ENCODE results near the gene NECTIN2. TPM values are rescaled to one million over a fixed set of nuclear protein-coding genes. Genes with fewer than 3 reads are reported as not detected.

NECTIN2 gene
- total and polyA plus RNA-seq, 10 donors = 14.3 to 136 (median 98.6) TPM

- DNase-seq = peak; percentile 85
- Histone ChIP-seq H3K36me3 (no peaks in the 10 kb centered on the region), H3K27me3 (replicated peaks in 1 of 7) (peaks cover 0 to 40% (median 7%) of the 10 kb centered on the region in 7 donors), H3K4me3 (peak overlapping the region; percentile 56 to 79 (median 66)), H3K9me3 (no peaks in the 10 kb centered on the region), H3K4me1 (peaks cover 8 to 87% (median 66%) of the 10 kb centered on the region in 6 donors), H3K27ac (peak overlapping the region; percentile 79 to 98 (median 94))
- WGBS, 5 donors = 2 to 5% (median 3%) methylated on average over 32 to 47 of the region's 47 CpGs
- intact Hi-C loops (cut with DNase I; ENCODE audit: low total_unique reads) = no loop called here
- TF ChIP-seq POLR2A (IDR thresholded peaks at IDR 0.05) (peak in 2 of 3 donors; percentile 21 to 24), CTCF (IDR thresholded peaks at IDR 0.05 in 8 of 11, conservative IDR thresholded peaks at IDR 0.05 in 3 of 11) (no peak), POLR2AphosphoS5 (IDR thresholded peaks at IDR 0.05) (peak; percentile 56 to 75 (median 74))
Measured at GRCh38 chr19:44847144-44848035, 1.3 kb downstream of the NECTIN2 start.

- peaks cover 0 to 4% (median 0%) of the 10 kb centered on the region in 6 donors for H3K36me3 ChIP-seq
- H3K4me3 ChIP-seq = peak overlapping the region; percentile 56 to 79 (median 66)
- no peaks in the 10 kb centered on the region for H3K9me3 ChIP-seq
- intact Hi-C loops (cut with DNase I; ENCODE audit: low total_unique reads) = no loop called here
- WGBS, 5 donors = 26 to 40% (median 33%) methylated on average over 18 to 19 of the region's 19 CpGs
- H3K27me3 ChIP-seq (replicated peaks in 1 of 7) = peaks cover 0 to 40% (median 7%) of the 10 kb centered on the region in 7 donors
- no peak for DNase-seq
- peak overlapping the region; percentile 79 to 98 (median 94) for H3K27ac ChIP-seq
- H3K4me1 ChIP-seq = peaks cover 8 to 94% (median 68%) of the 10 kb centered on the region in 6 donors
- TF ChIP-seq CTCF (IDR thresholded peaks at IDR 0.05 in 8 of 11, conservative IDR thresholded peaks at IDR 0.05 in 3 of 11) (no peak), POLR2AphosphoS5 (IDR thresholded peaks at IDR 0.05) (no peak), POLR2A (IDR thresholded peaks at IDR 0.05) (no peak)
Measured at GRCh38 chr19:44848036-44848811, 2.1 kb downstream of the NECTIN2 start.

- H3K4me3 ChIP-seq = peak overlapping the region in 6 of 8 donors; percentile 56 to 79 (median 68)
- DNase-seq = no peak
- intact Hi-C loops (cut with DNase I; ENCODE audit: low total_unique reads) = no loop called here
Measured at GRCh38 chr19:44848812-44849447, 2.8 kb downstream of the NECTIN2 start.

GRCh38 chr19:44850641-44851109 is 4.6 kb downstream of the NECTIN2 start:
- Histone ChIP-seq H3K9me3 (no peaks in the 10 kb centered on the region), H3K4me3 (no peak overlapping the region), H3K27me3 (replicated peaks in 1 of 7) (peaks cover 0 to 33% (median 7%) of the 10 kb centered on the region in 7 donors), H3K27ac (peak overlapping the region in 5 of 8 donors; percentile 92 to 98 (median 97)), H3K36me3 (peaks cover 0 to 15% (median 0%) of the 10 kb centered on the region in 6 donors), H3K4me1 (peaks cover 2 to 93% (median 57%) of the 10 kb centered on the region in 6 donors)
- intact Hi-C loops (cut with DNase I; ENCODE audit: low total_unique reads) = no loop called here
- DNase-seq = no peak
- WGBS, 5 donors = 72 to 89% (median 78%) methylated on average over 4 to 8 of the region's 8 CpGs
- no peak for TF ChIP-seq POLR2A (IDR thresholded peaks at IDR 0.05)
- TF ChIP-seq POLR2AphosphoS5 (IDR thresholded peaks at IDR 0.05) = no peak
- no peak for TF ChIP-seq CTCF (IDR thresholded peaks at IDR 0.05 in 8 of 11, conservative IDR thresholded peaks at IDR 0.05 in 3 of 11)

More at GRCh38 chr19:44848812-44849447, 2.8 kb downstream of the NECTIN2 start:
- H3K36me3 ChIP-seq = peaks cover 0 to 11% (median 0%) of the 10 kb centered on the region in 6 donors
- peak overlapping the region; percentile 79 to 98 (median 94) for H3K27ac ChIP-seq
- H3K27me3 ChIP-seq (replicated peaks in 1 of 7) = peaks cover 0 to 40% (median 7%) of the 10 kb centered on the region in 7 donors
- H3K4me1 ChIP-seq = peaks cover 8 to 97% (median 68%) of the 10 kb centered on the region in 6 donors
- TF ChIP-seq POLR2AphosphoS5 (IDR thresholded peaks at IDR 0.05) = peak in 1 of 3 donors; percentile 17
- no peak for TF ChIP-seq POLR2A (IDR thresholded peaks at IDR 0.05)
- WGBS, 5 donors = 28 to 43% (median 38%) methylated on average over 18 of the region's 18 CpGs
- H3K9me3 ChIP-seq = no peaks in the 10 kb centered on the region

Data from spleen (tissue), 11 donors.